KOPT-K1 (cell line): ENCODE data around the gene EPB41L3.

ENCODE experiments used
- H3K27ac ChIP-seq: fragments of 200-600 bp; sonication (generic); 2 replicates; pipeline ENCODE4 v1.5.1; 2016; ENCODE audit warnings: antibody characterized with exemption, mild to moderate bottlenecking, low read depth, low read length; ENCODE audit not compliant: poor library complexity, severe bottlenecking
- H3K36me3 ChIP-seq: fragments of 200-600 bp; sonication (generic); 2 replicates; pipeline ENCODE4 v1.5.1; 2017; ENCODE audit warnings: antibody characterized with exemption, mild to moderate bottlenecking, low read length, moderate library complexity; ENCODE audit not compliant: insufficient read depth
- H3K9me3 ChIP-seq: fragments of 200-600 bp; sonication (generic); 2 replicates; pipeline ENCODE4 v1.5.1; 2017; ENCODE audit warnings: antibody characterized with exemption, low read length, mild to moderate bottlenecking; ENCODE audit not compliant: insufficient read depth, poor library complexity, severe bottlenecking

EPB41L3 gene

GRCh38 chr18:5430131-5430530, 113.7 kb downstream of the EPB41L3 start:
- H3K9me3 ChIP-seq: no peaks in the 10 kb centered on the region

GRCh38 chr18:5429681-5430080, 114.1 kb downstream of the EPB41L3 start:
- Histone ChIP-seq H3K27ac (no peak overlapping the region), H3K36me3 (no peaks in the 10 kb centered on the region), H3K9me3 (no peaks in the 10 kb centered on the region)

More at GRCh38 chr18:5430131-5430530, 113.7 kb downstream of the EPB41L3 start:
- Histone ChIP-seq H3K36me3 (no peaks in the 10 kb centered on the region), H3K27ac (no peak overlapping the region)

GRCh38 chr18:5425721-5426120, 118.1 kb downstream of the EPB41L3 start:
- Histone ChIP-seq H3K9me3 (no peaks in the 10 kb centered on the region), H3K27ac (no peak overlapping the region), H3K36me3 (no peaks in the 10 kb centered on the region)

GRCh38 chr18:5424903-5425664, 118.7 kb downstream of the EPB41L3 start:
- Histone ChIP-seq H3K36me3 (no peaks in the 10 kb centered on the region), H3K27ac (no peak overlapping the region)

GRCh38 chr18:5422626-5423025, 121.2 kb downstream of the EPB41L3 start:
- Histone ChIP-seq H3K27ac (no peak overlapping the region), H3K9me3 (no peaks in the 10 kb centered on the region), H3K36me3 (no peaks in the 10 kb centered on the region)

More at GRCh38 chr18:5424903-5425664, 118.7 kb downstream of the EPB41L3 start:
- no peaks in the 10 kb centered on the region for H3K9me3 ChIP-seq

- no peak overlapping the region for H3K27ac ChIP-seq
- no peaks in the 10 kb centered on the region for H3K36me3 ChIP-seq
- H3K9me3 ChIP-seq: no peaks in the 10 kb centered on the region
Measured at GRCh38 chr18:5421981-5422380, 121.8 kb downstream of the EPB41L3 start.

- Histone ChIP-seq H3K36me3 (no peaks in the 10 kb centered on the region), H3K27ac (no peak overlapping the region), H3K9me3 (no peaks in the 10 kb centered on the region)
Measured at GRCh38 chr18:5420906-5421305, 122.9 kb downstream of the EPB41L3 start.

- Histone ChIP-seq H3K36me3 (no peaks in the 10 kb centered on the region), H3K9me3 (no peaks in the 10 kb centered on the region), H3K27ac (no peak overlapping the region)
Measured at GRCh38 chr18:5419601-5420000, 124.2 kb downstream of the EPB41L3 start.

- Histone ChIP-seq H3K27ac (no peak overlapping the region), H3K36me3 (no peaks in the 10 kb centered on the region), H3K9me3 (no peaks in the 10 kb centered on the region)
Measured at GRCh38 chr18:5419030-5419429, 124.8 kb downstream of the EPB41L3 start.

GRCh38 chr18:5417342-5417741, 126.5 kb downstream of the EPB41L3 start:
- no peaks in the 10 kb centered on the region for H3K9me3 ChIP-seq
- H3K36me3 ChIP-seq: no peaks in the 10 kb centered on the region
- no peak overlapping the region for H3K27ac ChIP-seq

GRCh38 chr18:5416112-5416511, 127.7 kb downstream of the EPB41L3 start:
- no peaks in the 10 kb centered on the region for H3K9me3 ChIP-seq
- H3K36me3 ChIP-seq: no peaks in the 10 kb centered on the region
- no peak overlapping the region for H3K27ac ChIP-seq

- no peaks in the 10 kb centered on the region for H3K36me3 ChIP-seq
- no peaks in the 10 kb centered on the region for H3K9me3 ChIP-seq
- H3K27ac ChIP-seq: no peak overlapping the region
Measured at GRCh38 chr18:5415665-5416064, 128.1 kb downstream of the EPB41L3 start.

- no peak overlapping the region for H3K27ac ChIP-seq
Measured at GRCh38 chr18:5415031-5415430, 128.8 kb downstream of the EPB41L3 start.

GRCh38 chr18:5414546-5414945, 129.3 kb downstream of the EPB41L3 start:
- no peaks in the 10 kb centered on the region for H3K9me3 ChIP-seq
- H3K36me3 ChIP-seq: no peaks in the 10 kb centered on the region
- no peak overlapping the region for H3K27ac ChIP-seq

More at GRCh38 chr18:5415031-5415430, 128.8 kb downstream of the EPB41L3 start:
- H3K9me3 ChIP-seq: no peaks in the 10 kb centered on the region
- H3K36me3 ChIP-seq: no peaks in the 10 kb centered on the region

- Histone ChIP-seq H3K36me3 (no peaks in the 10 kb centered on the region), H3K9me3 (no peaks in the 10 kb centered on the region), H3K27ac (no peak overlapping the region)
Measured at GRCh38 chr18:5413447-5413846, 130.3 kb downstream of the EPB41L3 start.

- no peaks in the 10 kb centered on the region for H3K9me3 ChIP-seq
- H3K27ac ChIP-seq: no peak overlapping the region
- no peaks in the 10 kb centered on the region for H3K36me3 ChIP-seq
Measured at GRCh38 chr18:5410582-5410981, 133.2 kb downstream of the EPB41L3 start.
